ENCODE data around the gene CYP4B1. TPM values are rescaled to one million over a fixed set of nuclear protein-coding genes. Genes with fewer than 3 reads are reported as not detected.

CYP4B1 gene
- total RNA-seq, 1 experiment from 2014 or later, result 3.5 TPM

DNA sequence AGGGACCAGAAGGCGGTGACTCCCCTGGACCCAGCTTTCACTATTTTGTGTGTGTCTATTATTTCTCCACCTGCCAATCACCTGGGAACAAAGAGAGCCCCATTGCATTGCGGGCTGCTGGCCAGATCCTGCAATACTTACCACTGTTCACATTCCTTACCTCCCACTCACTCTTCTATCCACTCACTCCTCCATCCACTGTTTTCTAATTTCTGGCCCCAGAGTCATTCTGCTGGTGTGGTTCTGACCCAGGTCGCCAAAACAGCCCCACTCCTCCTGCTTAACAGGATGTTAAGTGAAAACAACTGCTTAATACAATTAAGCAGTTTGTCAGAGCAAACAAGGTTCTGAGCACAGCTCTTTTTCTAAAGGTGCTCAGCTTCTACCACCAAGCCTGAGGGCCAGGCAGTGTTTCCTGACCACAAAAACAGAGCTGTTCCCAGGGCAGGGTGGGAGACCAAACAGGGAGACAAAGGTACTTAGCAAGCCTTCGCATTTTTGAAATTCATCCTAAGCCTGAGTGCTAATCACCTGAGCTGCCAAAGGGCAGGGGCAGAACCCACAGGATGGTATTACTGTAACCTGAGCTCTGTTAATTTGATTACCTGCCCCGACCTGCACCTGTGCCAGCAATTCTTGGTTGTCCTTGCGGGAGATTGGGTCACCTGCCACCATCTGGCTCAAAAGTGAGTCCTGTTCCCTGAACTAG is 41.4 kb upstream of the CYP4B1 start:
- Histone ChIP-seq H3K27ac (peak overlapping the region; percentile 90), H3K27me3 (ENCODE audit: insufficient read depth, low read depth) (no peaks in the 10 kb centered on the region), H3K79me2 (ENCODE audit: low read depth) (no peaks in the 10 kb centered on the region), H3K4me3 (peak overlapping the region; percentile 22; the same call in 1 of the 2 replicates), H3K4me1 (replicated peaks; ENCODE audit: insufficient read depth) (peaks cover 67% of the 10 kb centered on the region), H3K9me3 (ENCODE audit: insufficient read depth, low read depth) (no peaks in the 10 kb centered on the region), H3K9me2 (ENCODE audit: insufficient read depth) (no peaks in the 10 kb centered on the region), H4K20me1 (ENCODE audit: insufficient read depth) (no peaks in the 10 kb centered on the region), H3F3A (ENCODE audit: insufficient read depth, low read depth) (peaks cover 23% of the 10 kb centered on the region; the same call in 1 of the 2 replicates), H3K36me3 (ENCODE audit: low read depth) (no peaks in the 10 kb centered on the region), H3K4me2 (peak overlapping the region; percentile 77), H2AFZ (no peak overlapping the region; the same call in 1 of the 2 replicates)
- peak; percentile 87 to 96 for DNase-seq
- ChIA-PET CTCF (interaction anchor here (0.8 to 1.4 kb wide), 5 partner anchors 8 to 151 kb away, joined by 3 to 10 read pairs (median 9); no protein-coding TSS in a partner anchor), POLR2A (ENCODE audit: unreplicated experiment) (interaction anchor here (0.5 to 1.3 kb wide), 9 partner anchors 8 to 1417 kb away, joined by 3 to 13 read pairs (median 4); no protein-coding TSS in a partner anchor)
- no peak for TF ChIP-seq CTCF (conservative IDR thresholded peaks at IDR 0.05)
- no peak for TF ChIP-seq EZH2 (IDR thresholded peaks at IDR 0.05; ENCODE audit: low read depth)
- BruUV-seq (replicated peaks), result no TSS peak
- intact Hi-C loops (cut with micrococcal nuclease; ENCODE audit: unreplicated experiment), result loop anchor here (1.0 to 5.0 kb wide), 5 partner anchors 8 to 147 kb away; partner anchors contain the start of gene EFCAB14

- ChIA-PET POLR2A (ENCODE audit: unreplicated experiment) (interaction anchor here (0.5 to 1.3 kb wide), 11 partner anchors 9 to 1418 kb away, joined by 3 to 13 read pairs (median 4); no protein-coding TSS in a partner anchor), CTCF (interaction anchor here (0.6 to 1.4 kb wide), 7 partner anchors 9 to 152 kb away, joined by 3 to 10 read pairs (median 9); no protein-coding TSS in a partner anchor)
- Histone ChIP-seq H3K9me2 (ENCODE audit: insufficient read depth) (no peaks in the 10 kb centered on the region), H3K4me3 (peak overlapping the region; percentile 22; the same call in 1 of the 2 replicates), H3K79me2 (ENCODE audit: low read depth) (no peaks in the 10 kb centered on the region), H3K4me1 (replicated peaks; ENCODE audit: insufficient read depth) (peaks cover 61% of the 10 kb centered on the region), H3K36me3 (ENCODE audit: low read depth) (no peaks in the 10 kb centered on the region), H3K9me3 (ENCODE audit: insufficient read depth, low read depth) (no peaks in the 10 kb centered on the region), H3K27me3 (ENCODE audit: insufficient read depth, low read depth) (no peaks in the 10 kb centered on the region), H2AFZ (0 out of 2 replicates have a peak overlapping the region, but pooled peaks have one; percentile 54), H3F3A (ENCODE audit: insufficient read depth, low read depth) (peaks cover 23% of the 10 kb centered on the region; the same call in 1 of the 2 replicates), H3K27ac (peak overlapping the region; percentile 90), H3K4me2 (peak overlapping the region; percentile 77), H4K20me1 (ENCODE audit: insufficient read depth) (no peaks in the 10 kb centered on the region)
- BruUV-seq (replicated peaks), result no TSS peak
- TF ChIP-seq CTCF (conservative IDR thresholded peaks at IDR 0.05), result no peak
- TF ChIP-seq EZH2 (IDR thresholded peaks at IDR 0.05; ENCODE audit: low read depth), result no peak
- DNase-seq, result no peak
- intact Hi-C loops (cut with micrococcal nuclease; ENCODE audit: unreplicated experiment), result loop anchor here (1.0 to 5.0 kb wide), 5 partner anchors 9 to 147 kb away; partner anchors contain the start of gene EFCAB14
Measured at GRCh38 chr1:46757956-46758528, 40.8 kb upstream of the CYP4B1 start.

- Histone ChIP-seq H3F3A (ENCODE audit: insufficient read depth, low read depth) (peaks cover 23% of the 10 kb centered on the region; the same call in 1 of the 2 replicates), H3K4me2 (no peak overlapping the region), H3K9me2 (ENCODE audit: insufficient read depth) (no peaks in the 10 kb centered on the region), H3K27me3 (ENCODE audit: insufficient read depth, low read depth) (no peaks in the 10 kb centered on the region), H3K79me2 (ENCODE audit: low read depth) (no peaks in the 10 kb centered on the region), H4K20me1 (ENCODE audit: insufficient read depth) (no peaks in the 10 kb centered on the region), H3K4me1 (replicated peaks; ENCODE audit: insufficient read depth) (peaks cover 42% of the 10 kb centered on the region), H3K27ac (no peak overlapping the region), H2AFZ (no peak overlapping the region), H3K9me3 (ENCODE audit: insufficient read depth, low read depth) (no peaks in the 10 kb centered on the region), H3K36me3 (ENCODE audit: low read depth) (no peaks in the 10 kb centered on the region), H3K4me3 (no peak overlapping the region)
- no peak for TF ChIP-seq EZH2 (IDR thresholded peaks at IDR 0.05; ENCODE audit: low read depth)
- no peak for TF ChIP-seq CTCF (conservative IDR thresholded peaks at IDR 0.05)
- intact Hi-C loops (cut with micrococcal nuclease; ENCODE audit: unreplicated experiment), result no loop called here
- ChIA-PET POLR2A (ENCODE audit: unreplicated experiment) (no interaction called here), CTCF (no interaction called here)
- no peak for DNase-seq
- BruUV-seq (replicated peaks), result no TSS peak
Measured at GRCh38 chr1:46760558-46761166, 38.2 kb upstream of the CYP4B1 start.

All from PC-9 (cell line).